HUES6 (cell line): Measurements from ENCODE around the gene C5.

Experiments
- H3K27ac ChIP-seq: 2 replicates; pipeline ENCODE4 v1.7.0; 2013; ENCODE audit warnings: low read depth, mild to moderate bottlenecking, low read length, inconsistent platforms
- H3K27me3 ChIP-seq: 2 replicates; pipeline ENCODE4 v1.6.1; 2013; ENCODE audit warnings: low read length; ENCODE audit not compliant: control insufficient read depth, insufficient read depth
- H3K36me3 ChIP-seq: 2 replicates; pipeline ENCODE4 v1.6.1; 2013; ENCODE audit warnings: low read length; ENCODE audit not compliant: control insufficient read depth, insufficient read depth
- H3K4me1 ChIP-seq: 2 replicates; pipeline ENCODE4 v1.6.1; 2013; ENCODE audit warnings: low read length; ENCODE audit not compliant: control insufficient read depth, insufficient read depth
- H3K4me3 ChIP-seq: 2 replicates; pipeline ENCODE4 v1.5.1; 2013; ENCODE audit warnings: low read depth, low read length
- H3K9ac ChIP-seq: one replicate; pipeline ENCODE4 v1.6.1; 2013; ENCODE audit warnings: mild to moderate bottlenecking, low read length
- H3K9me3 ChIP-seq: 2 replicates; pipeline ENCODE4 v1.6.1; 2013; ENCODE audit warnings: low read depth, low read length; ENCODE audit not compliant: control insufficient read depth, insufficient read depth

The C5 gene

GRCh38 chr9:121019273-121019672, 30.8 kb downstream of the C5 start:
- H3K9ac ChIP-seq: no peak overlapping the region
- H3K36me3 ChIP-seq: no peaks in the 10 kb centered on the region
- no peak overlapping the region for H3K27ac ChIP-seq
- H3K9me3 ChIP-seq: no peaks in the 10 kb centered on the region
- no peaks in the 10 kb centered on the region for H3K27me3 ChIP-seq
- no peak overlapping the region for H3K4me3 ChIP-seq
- H3K4me1 ChIP-seq: no peaks in the 10 kb centered on the region

DNA sequence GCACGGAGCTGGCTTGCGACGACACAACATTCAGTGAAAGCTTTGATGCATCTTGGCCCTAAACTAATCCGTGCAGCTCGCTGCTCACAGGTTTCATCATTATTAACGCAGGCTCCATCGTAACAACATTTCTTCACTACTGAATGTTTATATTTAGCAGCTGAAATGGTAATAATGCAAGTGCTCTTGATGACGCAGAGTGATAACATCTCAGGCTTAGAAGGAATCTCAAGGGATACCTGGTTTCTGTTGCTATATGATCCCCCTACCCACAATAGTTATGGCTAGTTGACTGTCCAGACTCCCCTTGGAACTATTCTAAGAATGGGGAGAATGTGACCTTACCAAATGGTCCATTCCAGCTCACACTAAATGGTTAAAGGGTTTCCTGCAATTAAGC, 36.2 kb downstream of the C5 start:
- no peaks in the 10 kb centered on the region for H3K36me3 ChIP-seq
- H3K9ac ChIP-seq: no peak overlapping the region
- no peak overlapping the region for H3K27ac ChIP-seq
- no peak overlapping the region for H3K4me3 ChIP-seq
- no peaks in the 10 kb centered on the region for H3K4me1 ChIP-seq
- H3K9me3 ChIP-seq: no peaks in the 10 kb centered on the region
- no peaks in the 10 kb centered on the region for H3K27me3 ChIP-seq

GRCh38 chr9:121009650-121010049, 40.4 kb downstream of the C5 start:
- Histone ChIP-seq H3K36me3 (no peaks in the 10 kb centered on the region), H3K27ac (no peak overlapping the region), H3K4me3 (no peak overlapping the region), H3K4me1 (no peaks in the 10 kb centered on the region), H3K9me3 (no peaks in the 10 kb centered on the region), H3K9ac (no peak overlapping the region), H3K27me3 (no peaks in the 10 kb centered on the region)

DNA sequence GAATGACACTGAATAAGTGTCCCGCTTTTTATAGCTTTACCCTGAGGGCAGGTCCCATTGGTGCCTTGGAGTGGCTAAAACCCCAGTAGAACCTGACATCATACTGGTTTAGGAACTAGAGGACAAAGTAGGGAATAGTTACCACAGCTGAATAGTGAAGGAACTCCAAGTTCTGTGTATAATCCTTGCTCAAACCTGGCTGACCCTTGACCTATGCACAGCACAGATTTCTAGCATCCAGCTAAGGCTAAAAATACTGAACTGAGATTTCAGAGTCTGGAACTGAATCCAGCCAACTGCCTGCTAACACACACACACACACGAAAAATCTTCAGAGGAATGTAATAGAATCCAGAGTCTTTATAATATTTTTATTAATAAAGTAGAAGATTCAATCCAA, 50.8 kb downstream of the C5 start:
- Histone ChIP-seq H3K9ac (no peak overlapping the region), H3K4me1 (no peaks in the 10 kb centered on the region), H3K36me3 (no peaks in the 10 kb centered on the region), H3K27me3 (no peaks in the 10 kb centered on the region), H3K9me3 (no peaks in the 10 kb centered on the region), H3K27ac (no peak overlapping the region), H3K4me3 (no peak overlapping the region)

DNA sequence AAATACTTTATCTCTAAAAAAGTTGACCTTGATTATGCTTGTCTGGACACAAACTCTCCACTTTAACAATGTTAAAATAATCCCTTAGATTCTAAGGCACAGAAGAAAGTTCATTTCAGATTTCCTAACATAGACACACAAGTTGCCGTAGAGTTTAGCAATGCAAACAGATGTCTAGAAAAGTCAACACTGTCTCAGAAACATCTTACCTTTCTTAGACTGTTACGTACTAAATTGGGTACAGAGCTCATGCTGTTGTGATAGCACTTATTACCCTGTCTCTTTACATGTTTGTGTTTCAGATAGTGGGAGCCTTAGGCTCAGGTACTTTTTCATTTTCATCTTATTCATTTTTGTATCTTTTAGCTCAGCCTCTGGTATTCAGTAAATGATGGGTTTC, 52.0 kb downstream of the C5 start:
- Histone ChIP-seq H3K9ac (no peak overlapping the region), H3K4me1 (no peaks in the 10 kb centered on the region), H3K4me3 (no peak overlapping the region), H3K27me3 (no peaks in the 10 kb centered on the region), H3K27ac (no peak overlapping the region), H3K36me3 (no peaks in the 10 kb centered on the region), H3K9me3 (no peaks in the 10 kb centered on the region)

DNA sequence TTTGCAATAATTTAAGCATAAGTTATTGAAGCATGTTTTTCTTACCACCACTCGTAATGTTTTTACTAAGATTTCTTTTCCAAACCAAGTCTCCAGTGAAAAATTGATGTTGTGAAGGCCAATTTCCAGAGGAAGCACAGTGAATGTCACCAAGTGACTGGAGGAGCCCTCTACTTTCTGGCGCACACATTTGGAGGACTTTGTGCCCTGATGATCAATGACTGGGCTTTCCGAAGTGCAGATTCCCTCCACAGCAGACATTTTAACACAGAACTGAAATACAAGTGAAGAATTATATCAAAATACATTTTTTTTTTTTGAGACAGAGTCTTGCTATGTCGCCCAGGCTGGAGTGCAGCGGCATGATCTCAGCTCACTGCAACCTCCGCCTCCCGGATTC, 52.6 kb downstream of the C5 start:
- H3K27me3 ChIP-seq: no peaks in the 10 kb centered on the region
- no peaks in the 10 kb centered on the region for H3K4me1 ChIP-seq
- no peaks in the 10 kb centered on the region for H3K36me3 ChIP-seq
- no peak overlapping the region for H3K9ac ChIP-seq
- no peaks in the 10 kb centered on the region for H3K9me3 ChIP-seq
- no peak overlapping the region for H3K27ac ChIP-seq
- no peak overlapping the region for H3K4me3 ChIP-seq

- H3K4me3 ChIP-seq: no peak overlapping the region
- no peak overlapping the region for H3K27ac ChIP-seq
- H3K4me1 ChIP-seq: no peaks in the 10 kb centered on the region
- no peaks in the 10 kb centered on the region for H3K27me3 ChIP-seq
- no peaks in the 10 kb centered on the region for H3K9me3 ChIP-seq
- no peak overlapping the region for H3K9ac ChIP-seq
- no peaks in the 10 kb centered on the region for H3K36me3 ChIP-seq
These were observed 53.7 kb downstream of the C5 start for GRCh38 chr9:120996409-120996808.

- Histone ChIP-seq H3K27ac (no peak overlapping the region), H3K9ac (no peak overlapping the region), H3K27me3 (no peaks in the 10 kb centered on the region), H3K4me1 (no peaks in the 10 kb centered on the region), H3K9me3 (no peaks in the 10 kb centered on the region), H3K4me3 (no peak overlapping the region), H3K36me3 (no peaks in the 10 kb centered on the region)
These were observed 61.0 kb downstream of the C5 start for GRCh38 chr9:120989065-120989464.

GRCh38 chr9:120985819-120986222, 64.3 kb downstream of the C5 start:
- H3K9me3 ChIP-seq: no peaks in the 10 kb centered on the region
- H3K27me3 ChIP-seq: no peaks in the 10 kb centered on the region
- H3K27ac ChIP-seq: no peak overlapping the region
- no peak overlapping the region for H3K9ac ChIP-seq
- no peak overlapping the region for H3K4me3 ChIP-seq
- 0 out of 2 replicates have a peak, but pooled peaks cover 5% of the 10 kb centered on the region for H3K4me1 ChIP-seq
- H3K36me3 ChIP-seq: no peaks in the 10 kb centered on the region

DNA sequence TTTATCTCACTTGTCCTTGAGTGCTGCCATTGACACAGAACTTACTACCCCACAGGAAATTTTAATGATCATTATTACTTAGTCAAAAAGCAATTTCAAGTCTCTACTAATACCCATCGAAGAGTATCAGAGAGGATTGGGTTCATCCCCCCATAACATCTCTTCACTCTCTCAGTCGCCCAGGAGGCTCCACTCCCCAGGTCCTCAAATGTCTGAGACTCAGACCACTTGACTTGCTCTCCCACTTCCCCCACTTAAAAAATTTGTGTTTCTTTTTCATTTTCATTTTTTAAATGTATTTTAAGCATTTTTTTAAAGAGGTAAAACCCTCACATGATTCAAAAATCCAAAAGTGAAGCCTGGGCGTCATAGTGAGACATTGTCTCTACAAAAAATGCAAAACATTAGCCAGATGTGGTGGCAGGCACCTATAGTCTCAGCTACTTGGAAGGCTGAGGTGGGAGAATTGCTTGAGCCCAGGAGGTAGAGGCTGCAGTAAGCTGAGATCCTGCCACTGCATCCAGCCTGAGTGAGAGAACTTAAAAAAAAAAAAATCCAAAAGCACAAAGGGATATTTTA, 66.7 kb downstream of the C5 start:
- H3K9ac ChIP-seq: no peak overlapping the region
- H3K4me3 ChIP-seq: no peak overlapping the region
- H3K36me3 ChIP-seq: no peaks in the 10 kb centered on the region
- peaks cover 11% of the 10 kb centered on the region; the same call in 1 of the 2 replicates for H3K4me1 ChIP-seq
- H3K27me3 ChIP-seq: peaks cover 6% of the 10 kb centered on the region; the same call in 1 of the 2 replicates
- H3K27ac ChIP-seq: no peak overlapping the region
- no peaks in the 10 kb centered on the region for H3K9me3 ChIP-seq

GRCh38 chr9:120982836-120983235, 67.2 kb downstream of the C5 start:
- Histone ChIP-seq H3K27me3 (peaks cover 6% of the 10 kb centered on the region; the same call in 1 of the 2 replicates), H3K27ac (no peak overlapping the region), H3K36me3 (no peaks in the 10 kb centered on the region), H3K9ac (no peak overlapping the region), H3K9me3 (no peaks in the 10 kb centered on the region), H3K4me3 (no peak overlapping the region), H3K4me1 (peaks cover 11% of the 10 kb centered on the region; the same call in 1 of the 2 replicates)

DNA sequence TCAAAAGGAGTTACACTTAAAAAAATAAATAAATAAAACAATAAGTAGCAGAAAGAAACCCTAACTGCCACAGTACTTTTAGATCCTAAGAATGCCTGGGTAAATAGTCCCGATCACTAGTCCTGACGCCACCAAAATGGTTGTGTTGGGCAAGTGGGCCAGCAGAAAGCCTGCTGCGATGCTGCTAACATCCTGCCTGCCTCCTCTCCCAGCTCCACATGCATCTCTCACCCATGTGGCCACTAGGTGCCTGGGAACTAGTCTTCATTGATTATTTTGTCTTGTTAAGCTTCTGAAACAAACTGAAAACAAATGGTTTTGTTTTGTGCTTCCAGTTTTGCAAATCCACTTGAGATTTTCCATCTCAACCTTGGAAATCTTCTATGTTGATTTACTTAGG, 69.1 kb downstream of the C5 start:
- H3K9ac ChIP-seq: no peak overlapping the region
- peaks cover 11% of the 10 kb centered on the region; the same call in 1 of the 2 replicates for H3K4me1 ChIP-seq
- no peaks in the 10 kb centered on the region for H3K36me3 ChIP-seq
- no peak overlapping the region for H3K4me3 ChIP-seq
- no peaks in the 10 kb centered on the region for H3K9me3 ChIP-seq
- H3K27me3 ChIP-seq: peaks cover 6% of the 10 kb centered on the region; the same call in 1 of the 2 replicates
- no peak overlapping the region for H3K27ac ChIP-seq
